ENCODE measurements around the gene CPNE6.

The CPNE6 gene

DNA sequence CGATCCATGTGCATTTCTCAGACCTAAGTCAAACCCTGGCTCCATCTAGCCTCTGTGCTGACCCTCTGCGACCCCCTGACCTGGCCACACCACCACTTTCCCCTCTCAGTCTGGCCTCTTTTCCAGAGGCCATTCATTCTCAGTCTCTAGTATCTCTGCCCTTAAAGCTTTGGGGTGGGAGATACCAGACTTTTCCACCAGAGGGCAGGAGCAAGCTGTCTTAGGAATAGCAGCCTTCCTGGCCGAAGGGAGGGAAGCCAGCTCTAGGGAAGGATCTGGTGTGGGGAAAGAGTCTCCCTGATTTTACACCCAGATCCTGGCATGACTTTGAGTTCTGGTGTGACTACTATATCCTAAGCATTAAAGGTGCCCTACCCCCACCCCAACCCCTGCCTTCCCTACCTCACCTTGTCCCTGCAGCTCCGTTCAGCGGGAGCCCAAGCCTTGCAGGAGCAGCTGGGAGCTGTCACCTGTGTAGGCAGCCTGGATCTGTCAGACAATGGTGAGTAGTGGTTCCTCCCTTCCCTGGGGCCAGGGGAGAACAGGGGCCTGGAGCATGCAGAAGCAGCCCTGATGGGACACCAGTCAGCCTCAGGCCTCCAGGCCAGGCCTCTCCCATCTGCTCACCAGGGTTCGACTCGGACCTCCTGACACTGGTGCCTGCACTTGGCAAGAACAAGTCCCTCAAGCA lies 13.0 kb upstream of the CPNE6 start:
- Histone ChIP-seq H3K9ac (no peak overlapping the region), H3K27ac (no peak overlapping the region), H2AFZ (no peak overlapping the region), H3K4me3 (ENCODE audit: low read depth, low read length) (no peak overlapping the region), H3K4me2 (ENCODE audit: low read length) (no peak overlapping the region), H3K4me1 (peaks cover 3% of the 10 kb centered on the region), H3K79me2 (no peaks in the 10 kb centered on the region), H3K9me3 (ENCODE audit: control insufficient read depth, low read length) (no peaks in the 10 kb centered on the region), H3K27me3 (ENCODE audit: control insufficient read depth, insufficient read depth, low read length) (no peaks in the 10 kb centered on the region), H3K36me3 (ENCODE audit: control insufficient read depth, insufficient read depth, low read length) (no peaks in the 10 kb centered on the region)
- TF ChIP-seq, protein P1, sequence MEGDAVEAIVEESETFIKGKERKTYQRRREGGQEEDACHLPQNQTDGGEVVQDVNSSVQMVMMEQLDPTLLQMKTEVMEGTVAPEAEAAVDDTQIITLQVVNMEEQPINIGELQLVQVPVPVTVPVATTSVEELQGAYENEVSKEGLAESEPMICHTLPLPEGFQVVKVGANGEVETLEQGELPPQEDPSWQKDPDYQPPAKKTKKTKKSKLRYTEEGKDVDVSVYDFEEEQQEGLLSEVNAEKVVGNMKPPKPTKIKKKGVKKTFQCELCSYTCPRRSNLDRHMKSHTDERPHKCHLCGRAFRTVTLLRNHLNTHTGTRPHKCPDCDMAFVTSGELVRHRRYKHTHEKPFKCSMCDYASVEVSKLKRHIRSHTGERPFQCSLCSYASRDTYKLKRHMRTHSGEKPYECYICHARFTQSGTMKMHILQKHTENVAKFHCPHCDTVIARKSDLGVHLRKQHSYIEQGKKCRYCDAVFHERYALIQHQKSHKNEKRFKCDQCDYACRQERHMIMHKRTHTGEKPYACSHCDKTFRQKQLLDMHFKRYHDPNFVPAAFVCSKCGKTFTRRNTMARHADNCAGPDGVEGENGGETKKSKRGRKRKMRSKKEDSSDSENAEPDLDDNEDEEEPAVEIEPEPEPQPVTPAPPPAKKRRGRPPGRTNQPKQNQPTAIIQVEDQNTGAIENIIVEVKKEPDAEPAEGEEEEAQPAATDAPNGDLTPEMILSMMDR (IDR thresholded peaks at IDR 0.05), result peak; percentile 82

DNA sequence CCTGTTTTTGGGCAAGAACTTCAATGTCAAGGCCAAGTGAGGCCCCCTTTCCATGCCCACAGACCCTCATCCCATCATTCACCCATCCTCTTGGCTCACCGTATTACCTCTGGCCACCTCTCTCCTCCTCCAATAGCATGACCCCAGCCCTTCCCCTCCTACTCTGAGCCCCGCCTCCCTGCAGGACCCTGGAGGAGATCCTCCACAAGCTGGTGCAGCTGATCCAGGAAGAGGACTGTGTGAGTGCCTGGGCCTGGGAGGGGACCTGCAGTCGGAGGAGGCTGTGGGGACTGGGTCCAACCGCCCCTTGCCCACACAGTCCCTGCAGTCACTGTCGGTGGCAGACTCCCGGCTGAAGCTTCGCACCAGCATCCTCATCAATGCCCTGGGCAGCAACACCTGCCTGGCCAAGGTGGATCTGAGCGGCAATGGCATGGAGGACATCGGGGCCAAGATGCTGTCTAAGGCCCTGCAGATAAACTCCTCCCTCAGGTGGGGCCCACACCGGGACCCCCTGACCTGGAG lies 12.3 kb upstream of the CPNE6 start:
- Histone ChIP-seq H3K27me3 (ENCODE audit: control insufficient read depth, insufficient read depth, low read length) (no peaks in the 10 kb centered on the region), H3K79me2 (no peaks in the 10 kb centered on the region), H3K4me2 (ENCODE audit: low read length) (no peak overlapping the region), H2AFZ (no peak overlapping the region), H3K27ac (no peak overlapping the region), H3K9ac (no peak overlapping the region), H3K36me3 (ENCODE audit: control insufficient read depth, insufficient read depth, low read length) (no peaks in the 10 kb centered on the region), H3K4me3 (ENCODE audit: low read depth, low read length) (no peak overlapping the region), H3K4me1 (no peaks in the 10 kb centered on the region), H3K9me3 (ENCODE audit: control insufficient read depth, low read length) (no peaks in the 10 kb centered on the region)
- TF ChIP-seq, protein P1 (IDR thresholded peaks at IDR 0.05), result no peak

DNA sequence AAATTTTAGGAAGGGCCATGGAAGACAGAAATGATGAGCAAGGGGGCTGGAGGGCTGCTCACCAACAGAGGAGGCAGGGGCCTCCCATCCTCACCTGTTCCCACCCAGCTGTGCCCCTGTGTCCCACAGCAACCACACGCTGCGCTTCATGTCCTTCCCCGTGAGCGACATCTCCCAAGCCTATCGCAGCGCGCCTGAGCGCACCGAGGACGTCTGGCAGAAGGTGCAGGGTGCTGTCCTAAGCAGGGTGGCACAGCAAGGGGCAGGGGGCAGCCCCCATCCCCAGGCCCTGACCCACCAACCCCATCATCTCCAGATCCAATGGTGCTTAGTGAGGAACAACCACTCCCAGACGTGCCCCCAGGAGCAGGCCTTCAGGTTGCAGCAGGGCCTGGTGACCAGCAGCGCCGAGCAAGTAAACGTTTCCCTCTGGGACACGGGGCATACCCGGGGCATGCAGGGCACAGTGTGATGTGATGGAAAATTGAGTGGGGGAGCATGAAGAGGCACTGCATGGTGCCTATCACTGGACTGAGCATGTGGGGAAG lies 11.4 kb upstream of the CPNE6 start:
- Histone ChIP-seq H3K4me1 (no peaks in the 10 kb centered on the region), H3K9ac (no peak overlapping the region), H3K36me3 (ENCODE audit: control insufficient read depth, insufficient read depth, low read length) (no peaks in the 10 kb centered on the region), H3K27ac (no peak overlapping the region), H3K4me2 (ENCODE audit: low read length) (no peak overlapping the region), H3K27me3 (ENCODE audit: control insufficient read depth, insufficient read depth, low read length) (no peaks in the 10 kb centered on the region), H3K4me3 (ENCODE audit: low read depth, low read length) (no peak overlapping the region), H2AFZ (no peak overlapping the region), H3K79me2 (no peaks in the 10 kb centered on the region), H3K9me3 (ENCODE audit: control insufficient read depth, low read length) (no peaks in the 10 kb centered on the region)
- TF ChIP-seq, protein P1 (IDR thresholded peaks at IDR 0.05), result no peak

DNA sequence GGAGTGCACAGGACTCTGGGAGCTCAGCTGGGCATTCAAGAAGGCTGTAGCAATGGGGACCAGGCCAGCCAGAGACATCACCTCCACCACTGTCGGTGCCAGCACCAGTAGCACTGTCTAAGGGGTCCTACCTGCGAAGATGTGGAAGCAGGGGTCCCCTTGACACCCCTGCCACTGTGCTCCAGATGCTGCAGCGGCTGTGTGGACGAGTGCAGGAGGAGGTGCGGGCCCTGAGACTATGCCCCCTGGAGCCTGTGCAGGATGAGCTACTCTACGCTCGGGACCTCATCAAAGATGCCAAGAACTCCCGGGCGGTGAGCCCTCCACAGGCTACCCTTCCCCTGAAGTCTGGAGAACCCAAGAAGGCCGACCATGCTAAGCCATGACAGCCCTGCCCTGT lies 10.9 kb upstream of the CPNE6 start:
- TF ChIP-seq, protein P1 (IDR thresholded peaks at IDR 0.05), result no peak
- Histone ChIP-seq H3K4me3 (ENCODE audit: low read depth, low read length) (no peak overlapping the region), H3K27me3 (ENCODE audit: control insufficient read depth, insufficient read depth, low read length) (no peaks in the 10 kb centered on the region), H3K9ac (no peak overlapping the region), H3K79me2 (no peaks in the 10 kb centered on the region), H3K9me3 (ENCODE audit: control insufficient read depth, low read length) (no peaks in the 10 kb centered on the region), H2AFZ (no peak overlapping the region), H3K27ac (no peak overlapping the region), H3K36me3 (ENCODE audit: control insufficient read depth, insufficient read depth, low read length) (no peaks in the 10 kb centered on the region), H3K4me1 (no peaks in the 10 kb centered on the region), H3K4me2 (ENCODE audit: low read length) (no peak overlapping the region)

Measured in parathyroid adenoma (tissue), 2 donors.